CD4-positive, alpha-beta T cell (primary cell): ENCODE measurements around the gene FCN1. TPM values are rescaled to one million over a fixed set of nuclear protein-coding genes. Genes with fewer than 3 reads are reported as not detected.
A peak's percentile ranks its signal among the peaks of the same experiment; 100 is the strongest.

Source experiments
- ATAC-seq: fragments of 200-7000 bp; cut with Tn5 transposase; one replicate; pipeline ENCODE4 v1.10.0; 2022; ENCODE audit warnings: mild to moderate bottlenecking; ENCODE audit not compliant: poor library complexity
- CTCF ChIA-PET: fragments of 350-600 bp; sonication (Branson Sonifier 250); formaldehyde crosslinking; loops from one replicate; lab custom pipeline; 2021; ENCODE audit warnings: antibody characterized with exemption, inconsistent platforms; lab: Charles Lee
- POLR2A ChIA-PET: fragments of 350-600 bp; sonication (Branson Sonifier 250); formaldehyde crosslinking; loops from one replicate; lab custom pipeline; 2021; ENCODE audit warnings: antibody characterized with exemption, inconsistent platforms; lab: Charles Lee
- DNase-seq, 14 experiments: peaks; one replicate each; pipeline ENCODE4 v3.0.0-alpha.2; 2013 to 2020; ENCODE audit warnings: mixed read lengths in 2 of 14
- H3K27ac ChIP-seq, 2 donors: one replicate each; pipeline versions ENCODE4 v1.5.1 to v1.7.0; 2013; ENCODE audit warnings: low read length in 2 of 2, low read depth in 1 of 2, mild to moderate bottlenecking in 1 of 2
- H3K27me3 ChIP-seq, 2 experiments: 1 replicate in 1 of 2; 2 replicates in 1 of 2; pipeline versions ENCODE4 v1.6.1 to v1.7.0; 2013; ENCODE audit warnings: low read length in 2 of 2, control low read depth in 1 of 2, mild to moderate bottlenecking in 1 of 2, moderate library complexity in 1 of 2; ENCODE audit not compliant: insufficient read depth in 2 of 2, control insufficient read depth in 1 of 2
- H3K36me3 ChIP-seq: one replicate; pipeline ENCODE4 v1.6.1; 2013; ENCODE audit warnings: low read length, control low read depth; ENCODE audit not compliant: insufficient read depth
- H3K4me1 ChIP-seq: one replicate; pipeline ENCODE4 v1.6.1; 2013; ENCODE audit warnings: low read length, control low read depth; ENCODE audit not compliant: insufficient read depth
- H3K4me3 ChIP-seq: one replicate; pipeline ENCODE4 v1.5.1; 2013; ENCODE audit warnings: mild to moderate bottlenecking, low read length, moderate library complexity
- H3K9me3 ChIP-seq, 2 experiments: 1 replicate in 1 of 2; 2 replicates in 1 of 2; pipeline versions ENCODE4 v1.6.1 to v1.7.0; 2013; ENCODE audit warnings: low read length in 2 of 2, mild to moderate bottlenecking in 2 of 2, control low read depth in 1 of 2, moderate library complexity in 1 of 2; ENCODE audit not compliant: control insufficient read depth in 1 of 2, insufficient read depth in 1 of 2
- H3K27ac Mint-ChIP-seq: one replicate; pipeline ENCODE4 v1.8.0; 2020; ENCODE audit warnings: mixed read lengths
- H3K27me3 Mint-ChIP-seq: one replicate; pipeline ENCODE4 v1.8.0; 2021; ENCODE audit warnings: mixed read lengths
- H3K36me3 Mint-ChIP-seq: one replicate; pipeline ENCODE4 v1.8.0; 2021; ENCODE audit warnings: low read depth, mixed read lengths
- H3K4me1 Mint-ChIP-seq: one replicate; pipeline ENCODE4 v1.8.0; 2021; ENCODE audit warnings: low read depth, mixed read lengths
- H3K4me3 Mint-ChIP-seq: one replicate; pipeline ENCODE4 v1.8.0; 2020; ENCODE audit warnings: mild to moderate bottlenecking, mixed read lengths
- H3K9me3 Mint-ChIP-seq: one replicate; pipeline ENCODE4 v1.8.0; 2020; ENCODE audit warnings: mixed read lengths
- CTCF ChIP-seq: fragments of 200-600 bp; IDR thresholded peaks from one replicate; pipeline ENCODE4 v1.8.0; 2022; ENCODE audit warnings: antibody characterized with exemption, mild to moderate bottlenecking
- intact Hi-C, 2 experiments: fragments of 100-400 bp; cut with DNase I in 1 of 2; cut with micrococcal nuclease in 1 of 2; formaldehyde crosslinking; loops; one replicate each; pipeline versions ENCODE4 v1.15.1 to v1.9.0; 2023 to 2025; cut with DNase I, micrococcal nuclease
- total RNA-seq, 174 experiments: library from RNA in 2 of 174; stranded (reverse) in 2 of 174; gene quantifications; one replicate each; pipeline ENCODE4 v1.2.3 and lab custom pipeline; 2021 to 2026

The FCN1 gene
- total RNA-seq, 2 experiments from 2014 or later: 9.9 to 10.5 TPM

GRCh38 chr9:134882204-134882785, 35.4 kb downstream of the FCN1 start:
- CTCF ChIA-PET: no interaction called here
- no peaks in the 10 kb centered on the region for H3K36me3 Mint-ChIP-seq
- no peak overlapping the region for H3K4me3 Mint-ChIP-seq
- H3K4me1 ChIP-seq: no peaks in the 10 kb centered on the region
- H3K27ac ChIP-seq: no peak overlapping the region
- no peaks in the 10 kb centered on the region for H3K9me3 Mint-ChIP-seq
- peaks cover 15% of the 10 kb centered on the region for H3K27me3 Mint-ChIP-seq
- TF ChIP-seq CTCF: no peak
- H3K27me3 ChIP-seq: peaks cover 0 to 5% of the 10 kb centered on the region in 2 experiments
- no peak overlapping the region for H3K4me3 ChIP-seq
- intact Hi-C loops: no loop called here
- H3K27ac Mint-ChIP-seq: no peak overlapping the region
- H3K4me1 Mint-ChIP-seq: no peaks in the 10 kb centered on the region
- POLR2A ChIA-PET: no interaction called here
- H3K36me3 ChIP-seq: no peaks in the 10 kb centered on the region
- ATAC-seq (no peak), DNase-seq (no peak)
- no peaks in the 10 kb centered on the region for H3K9me3 ChIP-seq

- ATAC-seq: no peak
- CTCF ChIA-PET: no interaction called here
- no peaks in the 10 kb centered on the region for H3K4me1 Mint-ChIP-seq
These were observed 36.4 kb downstream of the FCN1 start for GRCh38 chr9:134881313-134881670.

GRCh38 chr9:134880484-134881312, 37.0 kb downstream of the FCN1 start, which contains the start of gene FCN2:
Gene FCN2 (plus strand): TSS chr9:134880810. CDS start chr9:134880822, 12 bp downstream.
- H3K36me3 Mint-ChIP-seq: no peaks in the 10 kb centered on the region
- H3K4me1 Mint-ChIP-seq: no peaks in the 10 kb centered on the region
- H3K9me3 Mint-ChIP-seq: no peaks in the 10 kb centered on the region
- Histone ChIP-seq H3K4me1 (no peaks in the 10 kb centered on the region), H3K36me3 (no peaks in the 10 kb centered on the region), H3K27me3 (peaks cover 0 to 5% of the 10 kb centered on the region in 2 experiments), H3K27ac (no peak within 1 kb of the TSS), H3K4me3 (no peak within 1 kb of the TSS), H3K9me3 (no peaks in the 10 kb centered on the region)
- CTCF ChIA-PET: no interaction called here
- DNase-seq: peak in 1 of 14 experiments; percentile 7
- POLR2A ChIA-PET: no interaction called here
- H3K27ac Mint-ChIP-seq: no peak within 1 kb of the TSS
- intact Hi-C loops: no loop called here
- H3K4me3 Mint-ChIP-seq: no peak within 1 kb of the TSS
- H3K27me3 Mint-ChIP-seq: peaks cover 5% of the 10 kb centered on the region
- ATAC-seq: no peak
- no peak for TF ChIP-seq CTCF

More at GRCh38 chr9:134881313-134881670, 36.4 kb downstream of the FCN1 start:
- no peak overlapping the region for H3K4me3 Mint-ChIP-seq
- peaks cover 7% of the 10 kb centered on the region for H3K27me3 Mint-ChIP-seq
- Histone ChIP-seq H3K9me3 (no peaks in the 10 kb centered on the region), H3K36me3 (no peaks in the 10 kb centered on the region), H3K27me3 (peaks cover 0 to 5% of the 10 kb centered on the region in 2 experiments), H3K4me1 (no peaks in the 10 kb centered on the region), H3K4me3 (no peak overlapping the region), H3K27ac (no peak overlapping the region)
- intact Hi-C loops: no loop called here
- no peaks in the 10 kb centered on the region for H3K36me3 Mint-ChIP-seq
- POLR2A ChIA-PET: no interaction called here
- TF ChIP-seq CTCF: no peak
- H3K27ac Mint-ChIP-seq: no peak overlapping the region
- no peak for DNase-seq
- H3K9me3 Mint-ChIP-seq: no peaks in the 10 kb centered on the region
